ENCODE results near the gene NCS1.

NCS1 gene

DNA sequence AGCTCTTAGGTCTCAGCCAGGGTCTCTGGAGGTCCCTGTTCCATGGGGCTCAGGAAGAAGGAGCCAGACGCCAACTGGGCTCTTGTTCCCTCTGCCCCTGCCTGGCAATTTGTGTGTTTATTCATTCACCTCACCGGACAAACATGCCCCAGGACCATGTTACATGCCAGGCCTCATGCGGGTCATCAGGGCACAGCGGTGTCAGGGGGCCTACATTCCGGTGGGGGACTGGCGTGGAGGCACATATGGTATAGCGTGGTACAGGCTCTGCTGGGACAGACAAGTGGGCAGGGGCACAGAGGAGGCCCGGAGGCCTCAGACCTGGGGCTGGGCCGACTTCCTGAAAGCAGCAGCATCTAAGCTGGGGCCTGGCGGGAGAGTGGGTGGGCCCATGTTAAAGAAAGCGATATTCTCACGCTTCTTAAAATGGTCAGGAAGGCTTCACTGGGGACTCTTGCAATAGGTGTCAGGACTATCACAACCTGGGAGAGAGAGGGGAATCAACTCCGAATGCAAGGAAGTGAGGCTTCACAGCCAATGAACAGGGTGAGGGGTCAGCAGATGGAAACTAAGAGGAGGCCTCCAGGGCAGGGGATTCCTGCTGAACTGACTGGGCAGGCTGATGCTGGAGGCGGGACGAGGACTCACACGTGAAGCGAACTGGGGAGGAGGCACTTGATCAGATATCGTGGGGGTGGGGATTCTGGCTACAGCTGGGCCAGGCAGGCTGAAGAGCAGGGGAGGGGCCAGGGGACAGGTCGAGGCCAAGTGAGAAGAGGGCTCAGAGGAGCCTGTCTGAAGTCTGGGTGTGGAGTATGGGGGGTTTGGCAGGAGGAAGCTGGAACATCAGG is 41.9 kb downstream of the NCS1 start:
- TF ChIP-seq GATA2 (IDR thresholded peaks at IDR 0.05; ENCODE audit: low read depth, low read length) (peak; percentile 68), GATA3 (IDR thresholded peaks at IDR 0.05; ENCODE audit: low read depth, low read length) (no peak)

DNA sequence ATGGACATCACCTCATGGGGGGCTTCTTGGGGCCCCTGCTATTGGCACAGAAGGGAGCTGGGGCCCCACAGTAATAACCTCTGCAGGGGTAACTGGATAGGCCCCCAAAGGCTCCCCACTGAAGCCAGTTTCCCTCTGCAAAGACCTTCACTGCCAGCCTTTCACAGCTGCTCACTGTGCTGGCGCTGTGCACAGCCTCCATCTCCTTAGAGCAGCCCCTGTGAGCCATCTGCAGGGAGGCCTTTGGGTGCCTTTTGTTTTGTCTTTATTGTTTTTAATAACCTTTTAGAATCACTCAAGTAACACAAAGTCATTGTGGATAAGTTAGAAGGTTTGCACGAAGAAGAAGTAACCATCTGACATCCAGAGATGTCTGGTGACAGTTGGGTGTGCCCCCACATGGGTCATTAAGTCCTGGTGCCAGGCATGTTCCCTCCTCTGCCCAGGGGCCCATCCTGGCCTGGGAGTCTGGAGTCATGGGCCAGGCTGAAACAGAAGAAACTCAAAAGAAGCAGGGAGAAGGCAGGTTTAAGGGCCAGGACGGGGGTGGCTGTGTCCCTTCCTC is 42.7 kb downstream of the NCS1 start:
- TF ChIP-seq GATA3 (IDR thresholded peaks at IDR 0.05; ENCODE audit: low read depth, low read length) = no peak
- no peak for TF ChIP-seq GATA2 (IDR thresholded peaks at IDR 0.05; ENCODE audit: low read depth, low read length)

DNA sequence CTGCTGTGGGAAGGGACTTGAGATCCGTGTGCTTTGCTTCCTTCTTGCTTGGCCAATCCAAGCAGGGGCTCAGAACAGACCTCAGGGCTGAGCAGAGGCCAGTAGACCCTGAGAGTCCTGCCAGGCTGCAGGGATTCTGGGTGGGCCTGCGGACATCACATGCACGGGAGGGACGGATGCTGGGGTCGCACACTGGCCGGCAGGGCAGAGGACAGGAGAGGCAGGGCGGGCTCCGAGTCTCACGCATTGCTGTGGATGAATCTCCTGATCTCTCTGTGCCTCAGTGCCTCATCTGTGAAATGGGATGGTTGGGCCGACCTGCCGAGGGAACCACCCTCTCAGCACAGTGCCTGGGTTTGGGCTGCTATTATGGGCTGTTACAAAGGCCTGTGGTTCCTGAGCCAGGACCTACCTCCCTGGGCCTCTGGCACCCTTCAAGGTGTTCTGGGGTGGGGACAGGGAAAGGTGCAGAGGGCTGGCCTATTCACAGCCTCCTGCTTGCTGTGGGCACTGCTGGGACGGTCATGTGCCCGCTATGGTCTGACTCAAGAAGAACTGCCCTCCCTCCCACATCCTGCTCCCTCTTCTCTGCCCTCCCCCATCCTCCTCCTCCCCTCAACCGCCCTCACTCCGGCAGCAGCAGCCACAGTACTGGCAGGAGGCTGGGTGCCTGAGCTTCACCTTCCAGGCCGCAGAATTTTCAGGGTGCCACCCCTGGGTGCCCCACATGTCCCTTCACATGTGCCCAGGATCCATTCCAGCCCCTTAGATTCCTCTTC is 43.3 kb downstream of the NCS1 start:
- TF ChIP-seq GATA2 (IDR thresholded peaks at IDR 0.05; ENCODE audit: low read depth, low read length) (no peak), GATA3 (IDR thresholded peaks at IDR 0.05; ENCODE audit: low read depth, low read length) (no peak)

DNA sequence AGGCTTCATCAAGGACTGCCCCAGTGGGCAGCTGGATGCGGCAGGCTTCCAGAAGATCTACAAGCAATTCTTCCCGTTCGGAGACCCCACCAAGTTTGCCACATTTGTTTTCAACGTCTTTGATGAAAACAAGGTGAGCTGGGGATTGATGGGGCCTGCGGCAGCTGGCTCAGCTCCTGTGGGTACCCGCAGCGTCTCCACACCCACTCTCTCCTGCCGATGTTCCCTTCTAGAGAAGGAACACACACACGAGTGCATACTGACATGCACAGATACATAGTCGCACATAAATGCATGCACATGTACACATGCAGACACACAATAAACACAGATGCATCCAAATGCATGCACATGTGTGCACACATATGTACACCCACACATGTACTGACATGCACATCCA is 45.6 kb downstream of the NCS1 start:
- no peak for TF ChIP-seq GATA2 (IDR thresholded peaks at IDR 0.05; ENCODE audit: low read depth, low read length)
- TF ChIP-seq GATA3 (IDR thresholded peaks at IDR 0.05; ENCODE audit: low read depth, low read length) = no peak

DNA sequence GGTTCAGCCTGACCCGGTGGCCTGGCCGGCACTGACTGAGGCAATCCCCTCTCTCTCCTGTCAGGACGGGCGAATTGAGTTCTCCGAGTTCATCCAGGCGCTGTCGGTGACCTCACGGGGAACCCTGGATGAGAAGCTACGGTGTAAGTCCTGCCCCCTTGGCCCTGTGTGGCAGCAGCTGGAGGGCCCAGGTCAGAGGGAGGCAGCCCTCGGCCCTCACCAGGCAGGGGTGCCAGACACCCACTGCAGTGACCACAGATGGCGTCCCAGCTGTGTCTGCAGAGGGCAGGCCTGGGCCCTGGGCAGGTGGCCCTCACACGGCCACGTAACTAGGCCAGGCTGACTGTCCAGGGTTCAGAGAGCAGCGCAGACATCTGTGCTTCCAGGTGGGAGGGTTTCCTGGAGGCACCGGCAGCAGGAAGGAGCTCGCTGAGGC is 47.5 kb downstream of the NCS1 start:
- TF ChIP-seq GATA2 (IDR thresholded peaks at IDR 0.05; ENCODE audit: low read depth, low read length) = no peak
- TF ChIP-seq GATA3 (IDR thresholded peaks at IDR 0.05; ENCODE audit: low read depth, low read length) = no peak

DNA sequence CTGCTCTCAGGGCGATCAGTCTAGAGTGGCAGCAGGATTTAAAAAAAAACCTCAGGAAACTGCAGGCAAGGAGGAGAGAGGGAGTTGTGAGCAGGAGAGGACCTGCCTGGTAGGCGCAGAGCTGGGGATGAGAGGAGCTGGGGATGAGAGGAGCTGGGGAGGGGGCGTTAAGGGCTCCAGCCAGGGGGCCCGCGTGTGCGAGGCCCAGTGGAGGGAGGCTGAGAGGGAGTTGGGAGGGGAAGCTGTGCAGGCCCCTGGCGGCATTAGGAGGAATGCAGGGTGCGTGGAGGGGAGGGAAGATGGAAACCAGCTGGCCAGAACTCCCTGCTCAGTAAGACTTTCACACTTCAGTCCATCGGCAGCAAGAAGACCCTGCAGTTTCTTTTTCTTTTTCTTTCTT is 48.1 kb downstream of the NCS1 start:
- TF ChIP-seq GATA3 (IDR thresholded peaks at IDR 0.05; ENCODE audit: low read depth, low read length) (no peak), GATA2 (IDR thresholded peaks at IDR 0.05; ENCODE audit: low read depth, low read length) (no peak)

DNA sequence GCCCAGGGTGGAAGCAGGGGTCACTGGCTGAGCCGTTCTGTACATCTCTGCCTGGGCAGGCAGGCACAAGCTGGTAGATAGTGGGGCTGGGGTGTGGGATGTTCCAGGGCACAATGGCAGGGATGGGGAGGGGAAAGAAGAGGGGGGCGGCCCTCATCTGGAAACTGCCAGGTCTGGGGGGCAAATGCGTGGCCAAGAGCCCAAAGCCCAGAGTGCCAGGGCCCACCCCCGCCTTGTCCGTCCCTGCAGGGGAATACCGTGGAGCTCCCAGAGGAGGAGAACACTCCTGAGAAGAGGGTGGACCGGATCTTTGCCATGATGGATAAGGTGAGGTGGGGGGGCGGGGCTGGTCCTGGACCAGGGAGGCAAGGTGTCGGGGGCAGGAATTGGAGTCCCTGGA is 50.6 kb downstream of the NCS1 start:
- TF ChIP-seq GATA3 (IDR thresholded peaks at IDR 0.05; ENCODE audit: low read depth, low read length) (no peak), GATA2 (IDR thresholded peaks at IDR 0.05; ENCODE audit: low read depth, low read length) (no peak)

DNA sequence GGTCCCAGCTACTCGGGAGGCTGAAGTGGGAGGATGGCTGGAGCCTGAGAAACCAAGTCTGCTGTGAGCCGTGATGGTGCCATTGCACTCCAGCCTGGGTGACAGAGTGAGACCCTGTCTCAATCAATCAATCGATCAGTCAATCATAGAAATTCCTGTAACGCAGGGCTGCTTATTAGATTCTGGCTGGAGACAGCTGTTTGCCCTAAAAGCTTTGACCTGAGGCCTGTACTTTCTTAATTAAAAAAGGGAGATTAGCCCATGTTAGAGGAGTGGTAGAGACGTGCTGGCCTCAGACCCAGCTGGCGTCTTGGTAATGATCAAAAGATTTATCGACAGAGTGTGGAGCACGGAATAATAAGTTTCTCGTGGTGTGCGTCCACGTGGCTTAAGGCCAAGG is 52.9 kb downstream of the NCS1 start:
- TF ChIP-seq GATA3 (IDR thresholded peaks at IDR 0.05; ENCODE audit: low read depth, low read length) (no peak), GATA2 (IDR thresholded peaks at IDR 0.05; ENCODE audit: low read depth, low read length) (no peak)

DNA sequence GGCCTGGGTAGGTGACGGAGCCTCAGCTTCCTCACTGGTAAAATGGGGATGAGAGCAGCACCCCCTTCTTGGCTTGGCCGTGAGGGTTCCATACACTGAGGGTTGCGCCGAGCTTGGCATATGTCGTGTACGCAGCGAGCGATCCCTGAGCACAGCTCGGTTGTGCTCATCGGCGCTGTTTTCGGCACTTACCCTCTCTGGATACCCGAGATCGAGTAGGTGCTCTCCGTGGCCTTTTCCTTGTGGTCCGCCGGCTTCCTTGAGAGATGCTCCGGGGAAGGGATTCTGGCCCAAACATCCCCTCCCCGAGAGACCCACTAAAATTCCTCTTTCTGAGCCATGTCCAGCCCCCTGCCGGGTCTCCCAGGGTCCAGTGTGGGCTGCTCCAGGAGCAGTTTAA is 53.4 kb downstream of the NCS1 start:
- TF ChIP-seq GATA3 (IDR thresholded peaks at IDR 0.05; ENCODE audit: low read depth, low read length) = no peak
- no peak for TF ChIP-seq GATA2 (IDR thresholded peaks at IDR 0.05; ENCODE audit: low read depth, low read length)

DNA sequence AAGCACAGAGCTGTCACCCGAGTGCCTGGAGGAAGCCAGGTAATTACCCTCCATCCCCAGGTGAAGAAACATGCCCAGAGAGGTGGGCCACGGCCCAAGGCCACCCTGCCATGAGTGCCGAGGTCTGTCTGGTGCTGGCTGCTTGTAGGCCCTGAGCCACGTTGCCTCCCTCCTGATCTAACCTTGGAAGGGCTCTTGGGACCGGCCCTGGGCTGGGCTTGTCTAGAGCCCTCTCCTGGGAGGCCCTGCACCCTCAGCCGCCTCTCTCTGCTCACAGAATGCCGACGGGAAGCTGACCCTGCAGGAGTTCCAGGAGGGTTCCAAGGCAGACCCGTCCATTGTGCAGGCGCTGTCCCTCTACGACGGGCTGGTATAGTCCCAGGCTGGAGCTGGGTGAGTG is 53.9 kb downstream of the NCS1 start:
- no peak for TF ChIP-seq GATA3 (IDR thresholded peaks at IDR 0.05; ENCODE audit: low read depth, low read length)
- TF ChIP-seq GATA2 (IDR thresholded peaks at IDR 0.05; ENCODE audit: low read depth, low read length) = no peak

DNA sequence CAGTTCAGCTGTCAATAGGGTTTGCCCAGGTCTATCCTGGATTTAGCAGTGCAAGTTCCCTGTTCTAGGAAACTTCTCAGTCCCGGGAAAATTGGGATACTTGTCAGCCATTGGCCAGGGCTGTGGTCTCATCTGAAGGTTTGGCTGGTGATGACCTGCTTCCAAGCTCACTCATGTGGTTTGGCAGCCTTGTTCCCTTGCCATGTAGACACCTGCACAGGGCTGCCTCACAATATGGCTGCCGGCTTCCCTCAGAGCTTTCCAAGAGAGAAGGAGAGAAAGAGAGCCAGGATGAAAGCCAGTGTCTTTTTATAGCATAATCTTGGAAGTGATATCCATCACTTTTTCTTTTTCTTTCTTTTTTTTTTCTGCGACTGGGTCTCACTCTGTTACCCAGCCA is 55.6 kb downstream of the NCS1 start:
- TF ChIP-seq GATA2 (IDR thresholded peaks at IDR 0.05; ENCODE audit: low read depth, low read length) (no peak), GATA3 (IDR thresholded peaks at IDR 0.05; ENCODE audit: low read depth, low read length) (no peak)

DNA sequence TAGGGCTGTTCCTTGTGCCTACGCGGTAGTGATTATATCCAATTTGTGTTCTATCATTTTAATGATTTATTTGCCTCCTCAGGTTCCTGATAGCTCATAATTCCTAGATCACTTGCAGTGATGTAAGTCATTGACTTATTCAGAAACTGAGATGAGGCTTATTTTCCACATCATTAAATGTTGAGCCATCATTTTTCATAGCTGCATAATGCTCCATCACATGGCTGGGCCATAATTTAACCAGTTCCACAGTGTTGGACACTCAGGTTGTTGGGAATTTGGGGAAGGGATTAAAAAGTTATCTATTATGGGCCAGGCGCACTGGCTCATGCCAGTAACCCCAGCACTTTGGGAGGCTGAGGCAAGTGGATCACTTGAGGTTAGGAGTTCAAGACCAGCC is 57.6 kb downstream of the NCS1 start:
- no peak for TF ChIP-seq GATA2 (IDR thresholded peaks at IDR 0.05; ENCODE audit: low read depth, low read length)
- TF ChIP-seq GATA3 (IDR thresholded peaks at IDR 0.05; ENCODE audit: low read depth, low read length) = no peak

DNA sequence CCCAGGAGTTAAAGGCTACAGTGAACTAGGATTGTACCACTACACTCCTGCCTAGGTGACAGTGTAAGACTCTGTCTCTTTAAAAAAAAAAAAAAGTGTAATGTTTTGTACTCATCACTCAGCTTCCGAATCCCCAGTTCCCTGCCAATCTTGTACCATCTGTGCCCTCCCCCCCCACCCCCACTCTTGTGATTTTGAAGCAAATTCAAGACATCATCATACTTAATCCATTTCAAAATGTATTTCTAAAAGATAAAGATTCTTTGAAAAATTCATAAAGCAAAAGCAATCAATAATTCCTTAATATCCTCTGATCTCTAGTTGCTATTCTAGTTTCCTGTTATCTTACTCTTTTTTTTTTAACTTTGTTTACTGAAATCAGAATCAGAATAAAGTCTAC is 58.4 kb downstream of the NCS1 start:
- TF ChIP-seq GATA2 (IDR thresholded peaks at IDR 0.05; ENCODE audit: low read depth, low read length) (no peak), GATA3 (IDR thresholded peaks at IDR 0.05; ENCODE audit: low read depth, low read length) (no peak)

DNA sequence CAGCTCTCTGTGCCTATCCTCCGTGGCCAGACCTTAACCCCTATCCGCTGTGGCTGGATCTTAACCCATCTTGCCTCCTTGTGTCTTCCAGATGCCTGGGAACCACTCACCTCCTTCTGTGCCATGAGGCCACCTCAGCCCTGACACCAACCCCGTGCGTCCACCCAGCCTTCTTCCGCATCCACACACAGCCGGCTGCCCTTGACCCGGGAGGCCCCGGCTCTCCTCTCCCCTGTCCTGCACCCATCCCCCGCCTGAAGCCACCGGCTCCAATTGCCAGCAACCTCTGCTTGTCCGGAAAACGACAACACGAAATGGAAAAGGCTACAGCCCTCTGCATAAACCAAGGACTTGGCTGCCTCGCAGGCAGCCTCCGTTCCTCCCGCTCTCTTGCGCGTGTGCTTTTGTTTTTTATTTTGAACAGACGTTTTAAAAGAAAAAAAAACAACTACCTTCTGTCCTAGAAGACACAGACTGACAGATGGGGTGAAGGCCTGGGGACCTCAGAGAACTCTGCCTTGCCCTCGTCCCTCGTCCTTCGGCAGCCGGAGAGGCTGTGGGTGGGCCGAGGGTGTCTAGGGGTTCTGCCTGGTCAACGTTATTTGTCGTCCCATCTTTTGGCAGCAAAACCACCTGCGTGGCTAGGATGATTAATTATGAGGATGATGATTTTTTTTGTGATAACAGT is 60.8 kb downstream of the NCS1 start:
- TF ChIP-seq GATA3 (IDR thresholded peaks at IDR 0.05; ENCODE audit: low read depth, low read length) (no peak), GATA2 (IDR thresholded peaks at IDR 0.05; ENCODE audit: low read depth, low read length) (no peak)

Data from SH-SY5Y (cell line).